Ramos (cell line): ENCODE data around the gene PIK3R6.

Source experiments
- in situ Hi-C: fragments of 300-500 bp; cut with MboI; formaldehyde crosslinking; loops from one replicate; pipeline ENCODE4 v1.14.3; 2022; ENCODE audit warnings: low sequenced_read_pairs; ENCODE audit not compliant: unreplicated experiment

PIK3R6 gene

GRCh38 chr17:8867361-8867981 lies at the start of gene PIK3R6:
PIK3R6 (minus strand) TSS chr17:8867674; CDS start chr17:8849794, 17,880 bp downstream.
- in situ Hi-C loops = no loop called here

- in situ Hi-C loops = no loop called here
Observed at GRCh38 chr17:8916466-8916865, 49.0 kb upstream of the PIK3R6 start.

- in situ Hi-C loops = no loop called here
Observed at GRCh38 chr17:8914554-8914953, 47.1 kb upstream of the PIK3R6 start.

- in situ Hi-C loops = no loop called here
Observed at GRCh38 chr17:8913879-8914278, 46.4 kb upstream of the PIK3R6 start.

GRCh38 chr17:8913091-8913490 lies 45.6 kb upstream of the PIK3R6 start:
- in situ Hi-C loops = no loop called here

GRCh38 chr17:8912084-8912981 lies 44.9 kb upstream of the PIK3R6 start:
- in situ Hi-C loops = no loop called here

- in situ Hi-C loops = no loop called here
Observed at GRCh38 chr17:8910969-8911604, 43.6 kb upstream of the PIK3R6 start.

- in situ Hi-C loops = no loop called here
Observed at GRCh38 chr17:8909586-8910270, 42.3 kb upstream of the PIK3R6 start.

- in situ Hi-C loops = no loop called here
Observed at GRCh38 chr17:8905331-8905730, 37.9 kb upstream of the PIK3R6 start.

- in situ Hi-C loops = no loop called here
Observed at GRCh38 chr17:8904686-8905085, 37.2 kb upstream of the PIK3R6 start.

- in situ Hi-C loops = no loop called here
Observed at GRCh38 chr17:8904201-8904600, 36.7 kb upstream of the PIK3R6 start.

- in situ Hi-C loops = no loop called here
Observed at GRCh38 chr17:8900626-8901585, 33.4 kb upstream of the PIK3R6 start.

- in situ Hi-C loops = no loop called here
Observed at GRCh38 chr17:8900207-8900606, 32.7 kb upstream of the PIK3R6 start.

GRCh38 chr17:8898636-8899035 lies 31.2 kb upstream of the PIK3R6 start:
- in situ Hi-C loops = no loop called here

- in situ Hi-C loops = no loop called here
Observed at GRCh38 chr17:8898126-8898525, 30.7 kb upstream of the PIK3R6 start.

GRCh38 chr17:8896641-8897635 lies 29.5 kb upstream of the PIK3R6 start:
- in situ Hi-C loops = no loop called here

- in situ Hi-C loops = no loop called here
Observed at GRCh38 chr17:8896087-8896486, 28.6 kb upstream of the PIK3R6 start.
